SU-DHL-6 (cell line): ENCODE data around the gene DRC1.

ENCODE experiments used
- H2AFZ ChIP-seq: fragments of 200-600 bp; sonication (generic); 2 replicates; pipeline ENCODE4 v1.6.1; 2014; ENCODE audit warnings: low read depth, mild to moderate bottlenecking, moderate library complexity, mixed read lengths, antibody characterized with exemption, low read length; ENCODE audit not compliant: severe bottlenecking
- H3F3A ChIP-seq: fragments of 200-600 bp; shearing (Covaris generic); 2 replicates; pipeline ENCODE4 v1.6.0; 2016; ENCODE audit warnings: antibody characterized with exemption, mild to moderate bottlenecking; ENCODE audit not compliant: insufficient read depth
- H3K27ac ChIP-seq: fragments of 200-600 bp; sonication (generic); 2 replicates; pipeline ENCODE4 v1.5.1; 2016; ENCODE audit warnings: low read depth, mild to moderate bottlenecking, low read length, moderate library complexity, mixed read lengths
- H3K27me3 ChIP-seq: fragments of 200-600 bp; sonication (generic), shearing (Covaris generic); 2 replicates; pipeline ENCODE4 v1.6.0; 2014; ENCODE audit warnings: mild to moderate bottlenecking, low read length
- H3K36me3 ChIP-seq: fragments of 200-600 bp; sonication (generic); 2 replicates; pipeline ENCODE4 v1.6.1; 2014; ENCODE audit warnings: mild to moderate bottlenecking, low read length, mixed read lengths
- H3K4me2 ChIP-seq: fragments of 300-600, 200-600 bp; shearing (Covaris generic), sonication (generic); 2 replicates; pipeline ENCODE4 v1.6.0; 2014; ENCODE audit warnings: low read length, low read depth, mild to moderate bottlenecking; ENCODE audit not compliant: poor library complexity, severe bottlenecking
- H3K4me3 ChIP-seq: fragments of 200-600 bp; sonication (generic); 2 replicates; pipeline ENCODE4 v1.5.1; 2014; ENCODE audit warnings: antibody characterized with exemption, low read length, mild to moderate bottlenecking, mixed read lengths; ENCODE audit not compliant: insufficient read depth, poor library complexity, severe bottlenecking
- H3K79me2 ChIP-seq: fragments of 200-600 bp; sonication (generic); 2 replicates; pipeline ENCODE4 v1.6.1; 2014; ENCODE audit warnings: mild to moderate bottlenecking, low read length, moderate library complexity; ENCODE audit not compliant: insufficient read depth
- H3K9ac ChIP-seq: fragments of 200-600 bp; sonication (generic); 2 replicates; pipeline ENCODE4 v1.7.0; 2014; ENCODE audit warnings: mild to moderate bottlenecking, low read length
- H3K9me2 ChIP-seq: fragments of 200-600 bp; sonication (generic); replicated peaks from 2 replicates; pipeline ENCODE4 v1.6.1; 2014; ENCODE audit warnings: low read length; ENCODE audit not compliant: insufficient read depth
- H3K9me3 ChIP-seq: fragments of 200-600 bp; sonication (generic); 2 replicates; pipeline ENCODE4 v1.6.1; 2014; ENCODE audit warnings: low read length, mixed read lengths; ENCODE audit not compliant: insufficient read depth
- H4K20me1 ChIP-seq: fragments of 200-600 bp; sonication (generic); 2 replicates; pipeline ENCODE4 v1.6.1; 2014; ENCODE audit warnings: low read depth, mild to moderate bottlenecking, antibody characterized with exemption, low read length, moderate library complexity, mixed read lengths
- EZH2phosphoT487 ChIP-seq: fragments of 200-600 bp; sonication (generic), shearing (Covaris generic); conservative IDR thresholded peaks from 2 replicates; pipeline ENCODE4 v1.6.1; 2018; ENCODE audit warnings: mild to moderate bottlenecking, antibody characterized with exemption, low read length, moderate library complexity, mixed read lengths
- TF ChIP-seq, protein P1 (sequence below): fragments of 200-600 bp; sonication (generic); IDR thresholded peaks from one replicate; pipeline ENCODE4 v1.5.1; 2017; ENCODE audit warnings: antibody characterized with exemption, mild to moderate bottlenecking, low read length, moderate library complexity; ENCODE audit not compliant: insufficient read depth, poor library complexity, severe bottlenecking

The DRC1 gene

DNA sequence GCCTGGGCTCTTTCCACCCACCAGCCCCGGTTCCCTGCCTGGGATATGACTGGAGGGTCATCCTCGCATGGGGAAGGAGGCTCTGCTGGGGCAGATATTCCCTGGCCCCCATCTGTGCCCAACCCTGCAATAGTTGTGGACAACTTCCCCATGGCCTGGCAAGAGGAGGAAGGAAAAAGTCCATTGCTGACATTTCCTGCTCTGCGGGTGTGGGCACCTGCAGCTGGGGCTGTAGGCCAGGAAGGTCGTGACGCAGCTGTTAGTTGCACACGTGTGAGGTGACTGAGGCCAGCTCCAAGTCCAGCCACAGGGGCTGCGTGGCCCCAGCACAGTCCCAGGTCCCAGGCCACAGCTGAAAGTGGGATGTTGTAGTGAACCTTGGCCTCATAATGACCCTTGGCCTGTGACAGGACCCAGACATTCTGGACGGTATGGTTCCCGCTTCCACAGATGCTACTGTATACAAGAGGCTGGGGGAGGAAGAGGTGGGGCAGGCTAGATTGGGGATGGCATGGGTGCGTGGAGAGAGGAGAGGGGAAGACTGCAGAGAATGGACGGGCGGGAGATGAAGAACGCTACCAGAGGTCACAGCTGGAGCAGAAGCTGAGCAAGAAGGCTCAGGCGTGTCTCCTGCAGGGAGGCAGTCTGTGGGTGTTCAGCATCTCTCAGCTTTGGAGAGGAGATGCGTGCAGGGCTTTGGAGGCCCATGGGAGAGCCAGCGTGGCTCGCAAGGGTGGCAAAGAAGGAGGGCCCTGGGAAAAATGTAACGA is 54.1 kb downstream of the DRC1 start:
- Histone ChIP-seq H3K9me3 (no peaks in the 10 kb centered on the region), H3K36me3 (no peaks in the 10 kb centered on the region), H3K79me2 (no peaks in the 10 kb centered on the region), H3K4me2 (no peak overlapping the region), H2AFZ (no peak overlapping the region), H3K9ac (no peak overlapping the region), H3K27ac (no peak overlapping the region), H3K4me3 (no peak overlapping the region), H3K27me3 (no peaks in the 10 kb centered on the region; the same call in 1 of the 2 replicates), H3F3A (no peaks in the 10 kb centered on the region), H3K9me2 (no peaks in the 10 kb centered on the region), H4K20me1 (no peaks in the 10 kb centered on the region)
- TF ChIP-seq EZH2phosphoT487 = no peak
- TF ChIP-seq, protein P1, sequence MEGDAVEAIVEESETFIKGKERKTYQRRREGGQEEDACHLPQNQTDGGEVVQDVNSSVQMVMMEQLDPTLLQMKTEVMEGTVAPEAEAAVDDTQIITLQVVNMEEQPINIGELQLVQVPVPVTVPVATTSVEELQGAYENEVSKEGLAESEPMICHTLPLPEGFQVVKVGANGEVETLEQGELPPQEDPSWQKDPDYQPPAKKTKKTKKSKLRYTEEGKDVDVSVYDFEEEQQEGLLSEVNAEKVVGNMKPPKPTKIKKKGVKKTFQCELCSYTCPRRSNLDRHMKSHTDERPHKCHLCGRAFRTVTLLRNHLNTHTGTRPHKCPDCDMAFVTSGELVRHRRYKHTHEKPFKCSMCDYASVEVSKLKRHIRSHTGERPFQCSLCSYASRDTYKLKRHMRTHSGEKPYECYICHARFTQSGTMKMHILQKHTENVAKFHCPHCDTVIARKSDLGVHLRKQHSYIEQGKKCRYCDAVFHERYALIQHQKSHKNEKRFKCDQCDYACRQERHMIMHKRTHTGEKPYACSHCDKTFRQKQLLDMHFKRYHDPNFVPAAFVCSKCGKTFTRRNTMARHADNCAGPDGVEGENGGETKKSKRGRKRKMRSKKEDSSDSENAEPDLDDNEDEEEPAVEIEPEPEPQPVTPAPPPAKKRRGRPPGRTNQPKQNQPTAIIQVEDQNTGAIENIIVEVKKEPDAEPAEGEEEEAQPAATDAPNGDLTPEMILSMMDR = no peak

DNA sequence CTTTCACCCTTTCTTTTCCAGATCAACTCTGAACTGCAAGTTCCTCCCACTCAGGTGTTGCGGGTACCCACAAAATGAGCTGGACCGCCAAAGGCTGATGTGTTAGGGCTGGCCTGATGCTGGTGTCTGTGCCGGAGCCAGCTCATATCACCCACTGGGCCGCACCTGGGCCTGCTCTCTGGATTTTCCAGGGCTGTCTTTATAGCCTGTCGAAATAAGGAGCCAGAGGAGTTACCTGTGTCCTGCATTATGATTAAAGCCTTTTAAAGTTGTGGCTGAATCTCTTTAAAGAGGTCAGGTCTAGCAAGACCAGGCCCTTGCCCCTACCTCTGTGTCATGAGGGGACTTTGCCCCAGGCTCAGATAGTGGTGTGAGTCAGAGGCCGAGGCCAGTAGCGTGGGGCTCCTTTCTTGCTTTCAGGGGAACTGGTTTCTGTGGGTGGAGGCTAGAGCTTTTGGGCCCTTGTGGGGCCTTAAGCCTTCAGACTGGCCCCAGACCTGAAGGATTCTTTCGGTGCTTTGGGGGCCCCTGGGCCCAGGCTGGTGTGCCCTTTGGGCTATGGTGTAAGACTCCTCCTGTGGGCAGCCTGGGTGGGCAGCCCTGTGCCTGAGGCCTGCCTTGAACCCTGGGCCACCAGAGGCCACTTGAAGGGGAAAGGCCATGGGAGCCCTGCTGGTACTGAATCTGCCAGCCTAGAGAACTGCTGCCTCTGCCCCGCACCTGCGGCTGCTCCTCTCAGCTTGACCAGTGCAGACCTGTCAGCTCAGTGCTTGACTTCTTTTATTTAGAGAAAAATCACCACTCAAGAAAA is 54.9 kb downstream of the DRC1 start:
- Histone ChIP-seq H3K4me3 (no peak overlapping the region), H3K4me2 (no peak overlapping the region), H3K9me3 (no peaks in the 10 kb centered on the region), H3K36me3 (no peaks in the 10 kb centered on the region), H3K79me2 (no peaks in the 10 kb centered on the region), H3K27ac (no peak overlapping the region), H3K9me2 (no peaks in the 10 kb centered on the region), H4K20me1 (no peaks in the 10 kb centered on the region), H3K9ac (no peak overlapping the region), H2AFZ (no peak overlapping the region), H3F3A (no peaks in the 10 kb centered on the region), H3K27me3 (no peaks in the 10 kb centered on the region)
- TF ChIP-seq, protein P1 = no peak
- no peak for TF ChIP-seq EZH2phosphoT487

DNA sequence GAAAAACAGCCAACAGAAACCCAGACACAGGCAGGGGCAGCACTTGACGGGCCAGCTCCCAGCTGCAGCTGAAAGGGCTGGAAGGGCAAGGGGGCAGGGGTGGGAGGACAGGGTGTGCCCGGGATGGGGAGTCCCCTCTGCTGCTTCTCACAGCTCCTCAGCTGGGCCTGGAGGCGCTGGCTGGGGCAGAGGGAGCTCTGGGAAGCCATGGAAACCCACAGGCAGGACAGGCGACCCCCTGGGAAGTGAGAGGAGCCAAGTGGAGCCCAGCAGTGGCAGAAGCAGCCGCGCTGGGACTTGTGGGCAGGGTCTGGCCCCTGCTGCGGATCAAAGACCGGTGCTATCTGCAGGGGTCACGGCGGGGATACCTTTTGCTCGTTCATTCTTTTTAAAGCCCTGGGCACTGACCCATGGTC is 55.5 kb downstream of the DRC1 start:
- Histone ChIP-seq H3K4me3 (no peak overlapping the region), H3K27ac (no peak overlapping the region), H3K9me2 (no peaks in the 10 kb centered on the region), H3K27me3 (no peaks in the 10 kb centered on the region), H3K36me3 (no peaks in the 10 kb centered on the region), H3F3A (no peaks in the 10 kb centered on the region), H4K20me1 (no peaks in the 10 kb centered on the region), H3K79me2 (no peaks in the 10 kb centered on the region), H3K9ac (no peak overlapping the region), H3K4me2 (no peak overlapping the region), H2AFZ (no peak overlapping the region), H3K9me3 (no peaks in the 10 kb centered on the region)
- TF ChIP-seq, protein P1 = no peak
- no peak for TF ChIP-seq EZH2phosphoT487
